ENCODE results near the gene UBE2QL1. TPM values are rescaled to one million over a fixed set of nuclear protein-coding genes. Genes with fewer than 3 reads are reported as not detected.

Gene UBE2QL1
- total RNA-seq, 1 donor from 2014 or later: 4.4 TPM

DNA sequence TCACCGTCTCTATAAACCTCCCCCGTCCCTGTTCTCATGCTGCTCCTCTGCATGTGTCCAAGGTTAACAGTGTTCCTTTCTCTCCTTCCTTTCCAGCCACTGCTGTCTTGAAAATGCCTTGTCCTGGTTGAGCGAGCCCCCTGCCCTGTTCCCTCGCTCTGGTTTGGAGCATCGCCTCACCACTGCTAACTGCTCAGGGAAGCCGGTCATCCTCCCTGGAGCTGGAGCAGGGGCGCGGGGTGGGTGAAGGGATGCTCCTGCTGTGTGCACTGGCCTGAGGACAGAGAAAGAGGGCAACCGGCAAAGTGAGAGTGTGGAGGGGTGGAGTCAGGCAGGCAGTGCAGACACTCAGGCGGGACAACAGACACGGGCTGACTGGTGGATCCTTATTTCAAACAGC is 19.4 kb downstream of the UBE2QL1 start:
- TF ChIP-seq CTCF (IDR thresholded peaks at IDR 0.05; ENCODE audit: unreplicated experiment): no peak
- H3K36me3 Mint-ChIP-seq: no peaks in the 10 kb centered on the region
- no peak overlapping the region for H3K27ac Mint-ChIP-seq
- peaks cover 13% of the 10 kb centered on the region for H3K4me1 Mint-ChIP-seq
- no peaks in the 10 kb centered on the region for H3K9me3 Mint-ChIP-seq
- DNase-seq (ENCODE audit: low spot score in 2 of 2, unreplicated experiment in 2 of 2): no peak
- H3K4me3 Mint-ChIP-seq: no peak overlapping the region
- peaks cover 38% of the 10 kb centered on the region for H3K27me3 Mint-ChIP-seq (ENCODE audit: low read depth)

DNA sequence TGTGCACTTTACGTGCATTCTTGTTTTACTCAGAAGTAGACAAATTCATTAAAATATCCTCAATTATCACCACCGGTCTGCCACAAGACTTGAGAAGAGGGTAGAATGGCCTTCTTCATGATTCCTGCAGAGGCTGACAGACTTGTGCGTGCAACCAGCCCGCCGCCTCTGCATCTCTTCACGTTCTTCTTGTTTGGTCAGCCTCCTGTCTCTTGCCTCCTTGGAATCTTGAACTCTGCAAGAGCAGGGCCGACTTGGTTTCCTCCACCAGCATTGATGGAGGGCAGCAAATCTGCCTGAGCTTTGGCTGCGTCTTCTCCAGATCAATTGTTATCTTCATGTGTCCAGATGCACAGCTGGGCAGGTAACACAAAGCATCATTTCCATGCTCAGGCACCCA is 20.2 kb downstream of the UBE2QL1 start:
- Mint-ChIP-seq H3K27ac (no peak overlapping the region), H3K36me3 (no peaks in the 10 kb centered on the region), H3K9me3 (no peaks in the 10 kb centered on the region), H3K4me3 (no peak overlapping the region), H3K27me3 (ENCODE audit: low read depth) (peaks cover 43% of the 10 kb centered on the region), H3K4me1 (peaks cover 14% of the 10 kb centered on the region)
- no peak for TF ChIP-seq CTCF (IDR thresholded peaks at IDR 0.05; ENCODE audit: unreplicated experiment)
- DNase-seq (ENCODE audit: low spot score in 2 of 2, unreplicated experiment in 2 of 2): no peak

DNA sequence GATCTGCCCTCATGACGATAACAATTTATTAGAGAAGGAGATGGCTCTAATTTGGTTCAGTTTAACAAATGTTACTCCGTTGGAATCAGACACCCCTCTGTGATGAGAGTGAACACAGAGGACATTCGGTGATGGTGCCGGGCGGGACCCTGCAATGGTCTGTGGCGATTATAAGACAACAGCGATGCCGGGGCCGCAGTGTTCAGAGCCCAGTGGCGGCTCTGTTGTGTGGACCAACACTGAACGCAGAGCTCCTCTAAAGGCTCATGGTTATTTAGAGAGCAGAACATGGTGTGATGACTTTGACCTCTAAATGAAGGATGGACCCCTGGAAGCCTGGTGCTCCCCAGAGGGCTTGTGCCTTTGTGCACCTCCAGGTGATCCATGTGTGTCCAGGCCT is 21.2 kb downstream of the UBE2QL1 start:
- H3K36me3 Mint-ChIP-seq: no peaks in the 10 kb centered on the region
- H3K27ac Mint-ChIP-seq: no peak overlapping the region
- TF ChIP-seq CTCF (IDR thresholded peaks at IDR 0.05; ENCODE audit: unreplicated experiment): no peak
- no peaks in the 10 kb centered on the region for H3K9me3 Mint-ChIP-seq
- DNase-seq (ENCODE audit: low spot score in 2 of 2, unreplicated experiment in 2 of 2): no peak
- peaks cover 15% of the 10 kb centered on the region for H3K4me1 Mint-ChIP-seq
- H3K4me3 Mint-ChIP-seq: no peak overlapping the region
- peaks cover 50% of the 10 kb centered on the region for H3K27me3 Mint-ChIP-seq (ENCODE audit: low read depth)

- Mint-ChIP-seq H3K36me3 (no peaks in the 10 kb centered on the region), H3K4me3 (no peak overlapping the region), H3K9me3 (no peaks in the 10 kb centered on the region), H3K27me3 (ENCODE audit: low read depth) (peaks cover 53% of the 10 kb centered on the region), H3K4me1 (peaks cover 22% of the 10 kb centered on the region), H3K27ac (no peak overlapping the region)
- no peak for TF ChIP-seq CTCF (IDR thresholded peaks at IDR 0.05; ENCODE audit: unreplicated experiment)
- DNase-seq (ENCODE audit: low spot score in 2 of 2, unreplicated experiment in 2 of 2): no peak
Observed at GRCh38 chr5:6470672-6471071, 22.0 kb downstream of the UBE2QL1 start.

DNA sequence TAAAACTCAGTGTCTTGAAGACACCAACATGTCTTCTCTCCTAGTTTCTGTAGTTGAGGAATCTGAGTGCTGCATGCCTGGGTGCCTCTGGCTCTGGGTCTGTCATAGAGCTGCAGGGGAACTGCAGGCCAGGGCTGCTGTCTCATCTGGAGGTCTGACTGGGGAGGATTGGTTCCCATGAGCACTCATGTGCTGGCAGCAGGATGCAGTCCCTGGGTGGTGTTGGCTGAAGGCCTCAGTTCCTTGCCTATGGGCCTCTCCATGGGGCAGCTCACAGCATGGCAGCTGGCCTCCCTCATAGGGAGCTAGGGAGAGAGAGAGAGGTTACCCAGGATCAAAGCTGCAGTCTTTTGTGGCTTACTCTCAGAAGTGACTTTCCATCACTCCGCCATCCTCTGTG is 22.6 kb downstream of the UBE2QL1 start:
- DNase-seq (ENCODE audit: low spot score in 2 of 2, unreplicated experiment in 2 of 2): no peak
- Mint-ChIP-seq H3K36me3 (no peaks in the 10 kb centered on the region), H3K27ac (no peak overlapping the region), H3K4me3 (no peak overlapping the region), H3K9me3 (no peaks in the 10 kb centered on the region), H3K27me3 (ENCODE audit: low read depth) (peaks cover 53% of the 10 kb centered on the region), H3K4me1 (peaks cover 22% of the 10 kb centered on the region)
- no peak for TF ChIP-seq CTCF (IDR thresholded peaks at IDR 0.05; ENCODE audit: unreplicated experiment)

DNA sequence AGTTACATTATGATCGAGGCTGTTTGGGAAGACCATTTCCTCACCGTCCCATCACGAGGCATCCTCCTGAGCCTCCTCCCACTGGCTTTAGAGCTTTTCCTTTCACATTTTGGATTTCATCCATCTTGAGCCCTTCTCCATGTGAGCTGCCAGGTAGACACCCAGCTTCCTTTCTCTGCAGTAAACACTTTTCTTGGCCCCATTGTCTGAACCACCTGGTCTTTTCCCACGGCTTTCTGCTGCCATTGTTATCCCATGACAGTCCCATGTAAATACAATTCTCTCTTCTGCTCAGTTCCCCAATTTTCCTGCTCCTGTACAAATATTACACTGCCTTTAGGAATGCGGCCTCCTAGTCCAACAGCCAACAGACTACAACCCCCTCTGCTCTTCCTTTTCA is 24.1 kb downstream of the UBE2QL1 start:
- peaks cover 18% of the 10 kb centered on the region for H3K4me1 Mint-ChIP-seq
- no peak for DNase-seq (ENCODE audit: low spot score in 2 of 2, unreplicated experiment in 2 of 2)
- TF ChIP-seq CTCF (IDR thresholded peaks at IDR 0.05; ENCODE audit: unreplicated experiment): no peak
- H3K27ac Mint-ChIP-seq: no peak overlapping the region
- H3K9me3 Mint-ChIP-seq: no peaks in the 10 kb centered on the region
- peaks cover 42% of the 10 kb centered on the region for H3K27me3 Mint-ChIP-seq (ENCODE audit: low read depth)
- H3K36me3 Mint-ChIP-seq: no peaks in the 10 kb centered on the region
- H3K4me3 Mint-ChIP-seq: no peak overlapping the region
